ENCODE results near the gene AKAP8L.

GRCh38 chr19:15426485-15427349 lies 7.9 kb upstream of the AKAP8L start:
- TF ChIP-seq POLR2AphosphoS5 (IDR thresholded peaks at IDR 0.05; ENCODE audit: borderline replicate concordance, low read depth, low read length) (no peak), EZH2 (IDR thresholded peaks at IDR 0.05) (no peak), FOXP2 (optimal IDR thresholded peaks at IDR 0.05; ENCODE audit: control extremely low read depth, extremely low read length, insufficient read depth) (no peak)
